Ishikawa (cell line): ENCODE measurements around the gene PIGV.

Experiments used
- CEBPB ChIP-seq: IDR thresholded peaks from 2 replicates; pipeline ENCODE4 v1.6.1; 2012
- CREB1 ChIP-seq: IDR thresholded peaks from 2 replicates; pipeline ENCODE4 v1.6.1; 2012; ENCODE audit warnings: low read depth
- EGR1 ChIP-seq: IDR thresholded peaks from 2 replicates; pipeline ENCODE4 v1.6.1; 2012
- EP300 ChIP-seq: IDR thresholded peaks from 2 replicates; pipeline ENCODE4 v1.6.1; 2012; ENCODE audit warnings: borderline replicate concordance
- FOXM1 ChIP-seq: IDR thresholded peaks from 2 replicates; pipeline ENCODE4 v1.6.1; 2012; ENCODE audit warnings: low read depth, borderline replicate concordance
- NFIC ChIP-seq: IDR thresholded peaks from 2 replicates; pipeline ENCODE4 v1.6.1; 2012
- RAD21 ChIP-seq: IDR thresholded peaks from 2 replicates; pipeline ENCODE4 v1.6.1; 2012; ENCODE audit warnings: low read depth
- TAF1 ChIP-seq: IDR thresholded peaks from 2 replicates; pipeline ENCODE4 v1.6.1; 2012; ENCODE audit warnings: low read depth, mild to moderate bottlenecking
- TCF12 ChIP-seq: IDR thresholded peaks from 2 replicates; pipeline ENCODE4 v1.6.1; 2012; ENCODE audit warnings: low read depth
- TEAD4 ChIP-seq: IDR thresholded peaks from 2 replicates; pipeline ENCODE4 v1.6.1; 2012
- USF1 ChIP-seq: IDR thresholded peaks from 2 replicates; pipeline ENCODE4 v1.6.1; 2012
- YY1 ChIP-seq: IDR thresholded peaks from 2 replicates; pipeline ENCODE4 v1.6.1; 2012; ENCODE audit warnings: low read depth
- ZBTB7A ChIP-seq: IDR thresholded peaks from 2 replicates; pipeline ENCODE4 v1.6.1; 2012; ENCODE audit warnings: low read depth
- TF ChIP-seq, protein P1 (sequence below): IDR thresholded peaks from 2 replicates; pipeline ENCODE4 v1.6.1; 2012
- TF ChIP-seq, protein P2 (sequence below): IDR thresholded peaks from 2 replicates; pipeline ENCODE4 v1.6.1; 2012; ENCODE audit warnings: low read depth, mild to moderate bottlenecking

PIGV gene

DNA sequence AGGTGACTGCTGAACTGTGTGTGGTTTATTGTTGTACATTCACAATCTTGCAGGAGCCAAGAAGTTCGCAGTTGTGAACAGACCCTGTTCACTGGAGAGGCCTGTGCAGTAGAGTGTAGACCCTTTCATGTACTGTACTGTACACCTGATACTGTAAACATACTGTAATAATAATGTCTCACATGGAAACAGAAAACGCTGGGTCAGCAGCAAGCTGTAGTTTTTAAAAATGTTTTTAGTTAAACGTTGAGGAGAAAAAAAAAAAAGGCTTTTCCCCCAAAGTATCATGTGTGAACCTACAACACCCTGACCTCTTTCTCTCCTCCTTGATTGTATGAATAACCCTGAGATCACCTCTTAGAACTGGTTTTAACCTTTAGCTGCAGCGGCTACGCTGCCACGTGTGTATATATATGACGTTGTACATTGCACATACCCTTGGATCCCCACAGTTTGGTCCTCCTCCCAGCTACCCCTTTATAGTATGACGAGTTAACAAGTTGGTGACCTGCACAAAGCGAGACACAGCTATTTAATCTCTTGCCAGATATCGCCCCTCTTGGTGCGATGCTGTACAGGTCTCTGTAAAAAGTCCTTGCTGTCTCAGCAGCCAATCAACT is 6.4 kb upstream of the PIGV start:
- TF ChIP-seq EGR1: no peak
- no peak for TF ChIP-seq TAF1
- TF ChIP-seq, protein P1, sequence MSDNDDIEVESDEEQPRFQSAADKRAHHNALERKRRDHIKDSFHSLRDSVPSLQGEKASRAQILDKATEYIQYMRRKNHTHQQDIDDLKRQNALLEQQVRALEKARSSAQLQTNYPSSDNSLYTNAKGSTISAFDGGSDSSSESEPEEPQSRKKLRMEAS: no peak
- TF ChIP-seq, protein P2, sequence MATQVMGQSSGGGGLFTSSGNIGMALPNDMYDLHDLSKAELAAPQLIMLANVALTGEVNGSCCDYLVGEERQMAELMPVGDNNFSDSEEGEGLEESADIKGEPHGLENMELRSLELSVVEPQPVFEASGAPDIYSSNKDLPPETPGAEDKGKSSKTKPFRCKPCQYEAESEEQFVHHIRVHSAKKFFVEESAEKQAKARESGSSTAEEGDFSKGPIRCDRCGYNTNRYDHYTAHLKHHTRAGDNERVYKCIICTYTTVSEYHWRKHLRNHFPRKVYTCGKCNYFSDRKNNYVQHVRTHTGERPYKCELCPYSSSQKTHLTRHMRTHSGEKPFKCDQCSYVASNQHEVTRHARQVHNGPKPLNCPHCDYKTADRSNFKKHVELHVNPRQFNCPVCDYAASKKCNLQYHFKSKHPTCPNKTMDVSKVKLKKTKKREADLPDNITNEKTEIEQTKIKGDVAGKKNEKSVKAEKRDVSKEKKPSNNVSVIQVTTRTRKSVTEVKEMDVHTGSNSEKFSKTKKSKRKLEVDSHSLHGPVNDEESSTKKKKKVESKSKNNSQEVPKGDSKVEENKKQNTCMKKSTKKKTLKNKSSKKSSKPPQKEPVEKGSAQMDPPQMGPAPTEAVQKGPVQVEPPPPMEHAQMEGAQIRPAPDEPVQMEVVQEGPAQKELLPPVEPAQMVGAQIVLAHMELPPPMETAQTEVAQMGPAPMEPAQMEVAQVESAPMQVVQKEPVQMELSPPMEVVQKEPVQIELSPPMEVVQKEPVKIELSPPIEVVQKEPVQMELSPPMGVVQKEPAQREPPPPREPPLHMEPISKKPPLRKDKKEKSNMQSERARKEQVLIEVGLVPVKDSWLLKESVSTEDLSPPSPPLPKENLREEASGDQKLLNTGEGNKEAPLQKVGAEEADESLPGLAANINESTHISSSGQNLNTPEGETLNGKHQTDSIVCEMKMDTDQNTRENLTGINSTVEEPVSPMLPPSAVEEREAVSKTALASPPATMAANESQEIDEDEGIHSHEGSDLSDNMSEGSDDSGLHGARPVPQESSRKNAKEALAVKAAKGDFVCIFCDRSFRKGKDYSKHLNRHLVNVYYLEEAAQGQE: no peak
- no peak for TF ChIP-seq TEAD4
- no peak for TF ChIP-seq EP300
- TF ChIP-seq NFIC: no peak
- no peak for TF ChIP-seq CEBPB
- no peak for TF ChIP-seq CREB1
- no peak for TF ChIP-seq RAD21
- TF ChIP-seq ZBTB7A: no peak
- TF ChIP-seq FOXM1: no peak
- TF ChIP-seq YY1: no peak
- TF ChIP-seq USF1: no peak
- TF ChIP-seq TCF12: no peak

- TF ChIP-seq YY1 (no peak), EP300 (no peak), USF1 (no peak), TAF1 (no peak), ZBTB7A (no peak)
Measured at GRCh38 chr1:26782521-26783212, 5.1 kb upstream of the PIGV start.

- TF ChIP-seq YY1 (no peak), FOXM1 (no peak), EGR1 (no peak)
Measured at GRCh38 chr1:26783646-26784022, 4.1 kb upstream of the PIGV start.

- TF ChIP-seq CREB1: no peak
- TF ChIP-seq NFIC: peak; percentile 70
Measured at GRCh38 chr1:26784023-26784871, 3.5 kb upstream of the PIGV start.

- TF ChIP-seq TCF12 (no peak), YY1 (no peak), CREB1 (no peak), TAF1 (no peak)
Measured at GRCh38 chr1:26784886-26785285, 2.9 kb upstream of the PIGV start.

GRCh38 chr1:26785611-26786436 is 1.9 kb upstream of the PIGV start:
- TF ChIP-seq, protein P2: no peak
- no peak for TF ChIP-seq YY1
- no peak for TF ChIP-seq TCF12
- TF ChIP-seq EGR1: no peak
- no peak for TF ChIP-seq TEAD4
- TF ChIP-seq, protein P1: no peak
- TF ChIP-seq EP300: no peak
- TF ChIP-seq NFIC: no peak
- no peak for TF ChIP-seq USF1
- no peak for TF ChIP-seq RAD21
- no peak for TF ChIP-seq CEBPB
- TF ChIP-seq CREB1: no peak
- TF ChIP-seq TAF1: no peak
- TF ChIP-seq ZBTB7A: no peak
